HL-60 (cell line): Measurements from ENCODE around the gene GOLGA3.

ENCODE experiments used
- GABPA ChIP-seq: IDR thresholded peaks from 2 replicates; pipeline ENCODE4 v1.6.1; 2012; ENCODE audit warnings: low read depth
- REST ChIP-seq: IDR thresholded peaks from 2 replicates; pipeline ENCODE4 v1.6.1; 2012; ENCODE audit warnings: low read depth; ENCODE audit not compliant: insufficient replicate concordance
- TF ChIP-seq, protein P1 (sequence below): IDR thresholded peaks from one replicate; pipeline ENCODE4 v1.5.1; 2011; ENCODE audit warnings: low read length, control low read depth, inconsistent platforms; ENCODE audit not compliant: insufficient read depth

- TF ChIP-seq, protein P1, sequence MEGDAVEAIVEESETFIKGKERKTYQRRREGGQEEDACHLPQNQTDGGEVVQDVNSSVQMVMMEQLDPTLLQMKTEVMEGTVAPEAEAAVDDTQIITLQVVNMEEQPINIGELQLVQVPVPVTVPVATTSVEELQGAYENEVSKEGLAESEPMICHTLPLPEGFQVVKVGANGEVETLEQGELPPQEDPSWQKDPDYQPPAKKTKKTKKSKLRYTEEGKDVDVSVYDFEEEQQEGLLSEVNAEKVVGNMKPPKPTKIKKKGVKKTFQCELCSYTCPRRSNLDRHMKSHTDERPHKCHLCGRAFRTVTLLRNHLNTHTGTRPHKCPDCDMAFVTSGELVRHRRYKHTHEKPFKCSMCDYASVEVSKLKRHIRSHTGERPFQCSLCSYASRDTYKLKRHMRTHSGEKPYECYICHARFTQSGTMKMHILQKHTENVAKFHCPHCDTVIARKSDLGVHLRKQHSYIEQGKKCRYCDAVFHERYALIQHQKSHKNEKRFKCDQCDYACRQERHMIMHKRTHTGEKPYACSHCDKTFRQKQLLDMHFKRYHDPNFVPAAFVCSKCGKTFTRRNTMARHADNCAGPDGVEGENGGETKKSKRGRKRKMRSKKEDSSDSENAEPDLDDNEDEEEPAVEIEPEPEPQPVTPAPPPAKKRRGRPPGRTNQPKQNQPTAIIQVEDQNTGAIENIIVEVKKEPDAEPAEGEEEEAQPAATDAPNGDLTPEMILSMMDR, result no peak
- TF ChIP-seq GABPA (no peak), REST (no peak)
These were observed 11.9 kb upstream of the GOLGA3 start for GRCh38 chr12:132840536-132840935.
